PC-9 (cell line): Measurements from ENCODE around the gene CHRNE. TPM values are rescaled to one million over a fixed set of nuclear protein-coding genes. Genes with fewer than 3 reads are reported as not detected.

Source experiments
- BruUV-seq: library from RNA; stranded (reverse); fragments of 400-500 nt; replicated peaks from 2 replicates; lab custom pipeline; 2021; lab: Mats Ljungman, UMichigan
- CTCF ChIA-PET: fragments of 300-600 bp; sonication (Branson Sonifier 250); formaldehyde crosslinking; loops from one replicate; lab custom pipeline; 2022; ENCODE audit warnings: antibody characterized with exemption; lab: Charles Lee
- POLR2A ChIA-PET: fragments of 300-600 bp; sonication (Branson Sonifier 250); formaldehyde crosslinking; loops from one replicate; lab custom pipeline; 2022; ENCODE audit warnings: antibody characterized with exemption; ENCODE audit not compliant: unreplicated experiment; lab: Charles Lee
- DNase-seq, 2 experiments: peaks; one replicate each; pipeline versions ENCODE4 v3.0.0 to v3.0.0-alpha.2; 2015 to 2022; ENCODE audit warnings: mixed read lengths in 1 of 2
- H2AFZ ChIP-seq: fragments of 200-600 bp; sonication (generic); 2 replicates; pipeline ENCODE4 v1.8.1; 2017; ENCODE audit warnings: antibody characterized with exemption
- H3F3A ChIP-seq: fragments of 200-600 bp; sonication (generic); 2 replicates; pipeline ENCODE4 v1.8.1; 2017; ENCODE audit warnings: antibody characterized with exemption, mild to moderate bottlenecking, low read depth; ENCODE audit not compliant: insufficient read depth
- H3K27ac ChIP-seq: fragments of 200-600 bp; sonication (generic); 2 replicates; pipeline ENCODE4 v1.6.1; 2016; ENCODE audit warnings: mixed run types
- H3K27me3 ChIP-seq: fragments of 200-600 bp; sonication (generic); 2 replicates; pipeline ENCODE4 v1.6.1; 2016; ENCODE audit warnings: low read depth, mixed run types; ENCODE audit not compliant: insufficient read depth
- H3K36me3 ChIP-seq: fragments of 200-600 bp; sonication (generic); 2 replicates; pipeline ENCODE4 v1.6.1; 2016; ENCODE audit warnings: low read depth, mixed run types
- H3K4me1 ChIP-seq: fragments of 200-600 bp; sonication (generic); replicated peaks from 2 replicates; pipeline ENCODE4 v1.6.1; 2016; ENCODE audit warnings: mixed run types; ENCODE audit not compliant: insufficient read depth
- H3K4me2 ChIP-seq: fragments of 200-600 bp; sonication (generic); 2 replicates; pipeline ENCODE4 v1.6.1; 2017; ENCODE audit warnings: mixed run types
- H3K4me3 ChIP-seq: fragments of 200-600 bp; sonication (generic); 2 replicates; pipeline ENCODE4 v1.6.1; 2016; ENCODE audit warnings: mixed run types
- H3K79me2 ChIP-seq: fragments of 200-600 bp; sonication (generic); 2 replicates; pipeline ENCODE4 v1.6.1; 2017; ENCODE audit warnings: low read depth, mixed run types
- H3K9me2 ChIP-seq: fragments of 200-600 bp; sonication (generic); 2 replicates; pipeline ENCODE4 v1.8.1; 2017; ENCODE audit warnings: mild to moderate bottlenecking; ENCODE audit not compliant: insufficient read depth
- H3K9me3 ChIP-seq: fragments of 200-600 bp; sonication (generic); 2 replicates; pipeline ENCODE4 v1.8.1; 2016; ENCODE audit warnings: low read depth; ENCODE audit not compliant: insufficient read depth
- H4K20me1 ChIP-seq: fragments of 200-600 bp; sonication (generic); 2 replicates; pipeline ENCODE4 v1.8.1; 2017; ENCODE audit not compliant: insufficient read depth
- EZH2 ChIP-seq: fragments of 200-600 bp; sonication (generic); IDR thresholded peaks from 2 replicates; pipeline ENCODE4 v1.8.0; 2017; ENCODE audit warnings: antibody characterized with exemption, low read depth
- intact Hi-C: fragments of 100-400 bp; cut with micrococcal nuclease; formaldehyde crosslinking; loops from one replicate; pipeline ENCODE4 v1.10.0; 2022; ENCODE audit not compliant: unreplicated experiment
- total RNA-seq: library from RNA; stranded (reverse); gene quantifications from 2 replicates; pipeline ENCODE4 v1.2.3, GENCODE V29; 2021
- TF ChIP-seq, protein P1 (sequence below): fragments of 200-600 bp; sonication (generic); conservative IDR thresholded peaks from 2 replicates; pipeline ENCODE4 v1.6.1; 2017; ENCODE audit warnings: mixed run types, antibody characterized with exemption, mild to moderate bottlenecking, moderate library complexity

The CHRNE gene
- total RNA-seq, 1 experiment from 2014 or later, result 0.24 TPM

GRCh38 chr17:4898351-4898750 lies 4.5 kb downstream of the CHRNE start:
- no peak for DNase-seq
- no peaks in the 10 kb centered on the region for H3K27me3 ChIP-seq
- intact Hi-C loops, result no loop called here

GRCh38 chr17:4897785-4898184 lies 5.1 kb downstream of the CHRNE start:
- no peaks in the 10 kb centered on the region for H3K27me3 ChIP-seq
- no peak for TF ChIP-seq EZH2
- TF ChIP-seq, protein P1, sequence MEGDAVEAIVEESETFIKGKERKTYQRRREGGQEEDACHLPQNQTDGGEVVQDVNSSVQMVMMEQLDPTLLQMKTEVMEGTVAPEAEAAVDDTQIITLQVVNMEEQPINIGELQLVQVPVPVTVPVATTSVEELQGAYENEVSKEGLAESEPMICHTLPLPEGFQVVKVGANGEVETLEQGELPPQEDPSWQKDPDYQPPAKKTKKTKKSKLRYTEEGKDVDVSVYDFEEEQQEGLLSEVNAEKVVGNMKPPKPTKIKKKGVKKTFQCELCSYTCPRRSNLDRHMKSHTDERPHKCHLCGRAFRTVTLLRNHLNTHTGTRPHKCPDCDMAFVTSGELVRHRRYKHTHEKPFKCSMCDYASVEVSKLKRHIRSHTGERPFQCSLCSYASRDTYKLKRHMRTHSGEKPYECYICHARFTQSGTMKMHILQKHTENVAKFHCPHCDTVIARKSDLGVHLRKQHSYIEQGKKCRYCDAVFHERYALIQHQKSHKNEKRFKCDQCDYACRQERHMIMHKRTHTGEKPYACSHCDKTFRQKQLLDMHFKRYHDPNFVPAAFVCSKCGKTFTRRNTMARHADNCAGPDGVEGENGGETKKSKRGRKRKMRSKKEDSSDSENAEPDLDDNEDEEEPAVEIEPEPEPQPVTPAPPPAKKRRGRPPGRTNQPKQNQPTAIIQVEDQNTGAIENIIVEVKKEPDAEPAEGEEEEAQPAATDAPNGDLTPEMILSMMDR, result no peak
- no peaks in the 10 kb centered on the region for H3K79me2 ChIP-seq
- H3K4me3 ChIP-seq, result no peak overlapping the region
- no peak overlapping the region for H3K27ac ChIP-seq
- no peaks in the 10 kb centered on the region for H3K36me3 ChIP-seq
- no peaks in the 10 kb centered on the region for H4K20me1 ChIP-seq
- intact Hi-C loops, result no loop called here
- no TSS peak for BruUV-seq
- ChIA-PET POLR2A (interaction anchor here (1.2 kb wide), 1 partner anchor 160 kb away, joined by 4 read pairs; no protein-coding TSS in a partner anchor), CTCF (no interaction called here)
- no peak overlapping the region for H3K4me2 ChIP-seq
- no peak overlapping the region for H2AFZ ChIP-seq
- H3K4me1 ChIP-seq, result peaks cover 3% of the 10 kb centered on the region
- no peak for DNase-seq
- no peaks in the 10 kb centered on the region for H3K9me3 ChIP-seq
- H3K9me2 ChIP-seq, result no peaks in the 10 kb centered on the region
- H3F3A ChIP-seq, result peaks cover 23% of the 10 kb centered on the region; the same call in 1 of the 2 replicates

More at GRCh38 chr17:4898351-4898750, 4.5 kb downstream of the CHRNE start:
- H3K36me3 ChIP-seq, result no peaks in the 10 kb centered on the region
- BruUV-seq, result no TSS peak
- H3K4me1 ChIP-seq, result peaks cover 9% of the 10 kb centered on the region
- CTCF ChIA-PET, result no interaction called here
- TF ChIP-seq EZH2, result no peak
- TF ChIP-seq, protein P1, result no peak
- H3K9me3 ChIP-seq, result no peaks in the 10 kb centered on the region
- no peak overlapping the region for H2AFZ ChIP-seq
- POLR2A ChIA-PET, result no interaction called here
- H3K79me2 ChIP-seq, result no peaks in the 10 kb centered on the region
- peaks cover 29% of the 10 kb centered on the region; the same call in 1 of the 2 replicates for H3F3A ChIP-seq
- no peaks in the 10 kb centered on the region for H3K9me2 ChIP-seq
- no peaks in the 10 kb centered on the region for H4K20me1 ChIP-seq
- no peak overlapping the region for H3K4me2 ChIP-seq
- no peak overlapping the region; the same call in 1 of the 2 replicates for H3K27ac ChIP-seq
- H3K4me3 ChIP-seq, result no peak overlapping the region

- Histone ChIP-seq H3K4me2 (no peak overlapping the region), H3K9me2 (no peaks in the 10 kb centered on the region), H3K4me3 (no peak overlapping the region), H3K36me3 (no peaks in the 10 kb centered on the region), H3F3A (peaks cover 18% of the 10 kb centered on the region; the same call in 1 of the 2 replicates), H3K27me3 (no peaks in the 10 kb centered on the region), H2AFZ (no peak overlapping the region), H3K27ac (no peak overlapping the region), H3K9me3 (no peaks in the 10 kb centered on the region), H4K20me1 (no peaks in the 10 kb centered on the region), H3K79me2 (no peaks in the 10 kb centered on the region), H3K4me1 (no peaks in the 10 kb centered on the region)
- ChIA-PET POLR2A (interaction anchor here (1.2 kb wide), 1 partner anchor 159 kb away, joined by 4 read pairs; no protein-coding TSS in a partner anchor), CTCF (no interaction called here)
- DNase-seq, result no peak
- TF ChIP-seq, protein P1, result no peak
- no peak for TF ChIP-seq EZH2
- intact Hi-C loops, result no loop called here
- TSS peak; percentile 16 for BruUV-seq
Measured at GRCh38 chr17:4897198-4897687, 5.7 kb downstream of the CHRNE start.
